ENCODE results near the gene CLIC3.

GRCh38 chr9:136951541-136952320 is 44.6 kb downstream of the CLIC3 start, which contains the start of gene LCN12:
- TF ChIP-seq EZH2 (IDR thresholded peaks at IDR 0.05; ENCODE audit: insufficient read depth, poor library complexity, severe bottlenecking) = no peak
- TF ChIP-seq EZH2phosphoT487 (IDR thresholded peaks at IDR 0.05; ENCODE audit: insufficient read depth, low read depth) = no peak
